ENCODE data around the gene MVD.

DNA sequence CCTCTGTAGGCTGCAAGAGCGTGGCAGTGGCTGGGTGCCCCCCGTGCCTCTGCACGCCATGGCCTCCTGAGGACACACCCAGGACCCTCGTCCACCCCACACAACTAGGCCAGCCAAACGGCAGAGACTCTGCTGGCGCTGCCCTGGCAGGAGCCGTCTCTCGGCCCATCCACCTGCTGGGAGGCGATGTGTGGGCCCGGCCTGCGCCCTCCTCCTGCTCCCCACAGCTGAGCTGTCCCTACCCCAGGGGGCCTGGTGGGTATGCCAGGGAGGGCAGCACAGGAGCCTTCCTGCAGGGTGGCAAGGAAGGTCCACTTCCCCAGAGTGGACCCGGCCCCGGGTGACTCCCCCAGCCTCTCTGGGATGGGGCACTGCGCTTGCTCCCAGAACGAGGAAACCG lies 36.3 kb upstream of the MVD start:
- no peak for TF ChIP-seq SIN3A (IDR thresholded peaks at IDR 0.05; ENCODE audit: borderline replicate concordance, insufficient read depth, low read length)
- TF ChIP-seq, protein P1, sequence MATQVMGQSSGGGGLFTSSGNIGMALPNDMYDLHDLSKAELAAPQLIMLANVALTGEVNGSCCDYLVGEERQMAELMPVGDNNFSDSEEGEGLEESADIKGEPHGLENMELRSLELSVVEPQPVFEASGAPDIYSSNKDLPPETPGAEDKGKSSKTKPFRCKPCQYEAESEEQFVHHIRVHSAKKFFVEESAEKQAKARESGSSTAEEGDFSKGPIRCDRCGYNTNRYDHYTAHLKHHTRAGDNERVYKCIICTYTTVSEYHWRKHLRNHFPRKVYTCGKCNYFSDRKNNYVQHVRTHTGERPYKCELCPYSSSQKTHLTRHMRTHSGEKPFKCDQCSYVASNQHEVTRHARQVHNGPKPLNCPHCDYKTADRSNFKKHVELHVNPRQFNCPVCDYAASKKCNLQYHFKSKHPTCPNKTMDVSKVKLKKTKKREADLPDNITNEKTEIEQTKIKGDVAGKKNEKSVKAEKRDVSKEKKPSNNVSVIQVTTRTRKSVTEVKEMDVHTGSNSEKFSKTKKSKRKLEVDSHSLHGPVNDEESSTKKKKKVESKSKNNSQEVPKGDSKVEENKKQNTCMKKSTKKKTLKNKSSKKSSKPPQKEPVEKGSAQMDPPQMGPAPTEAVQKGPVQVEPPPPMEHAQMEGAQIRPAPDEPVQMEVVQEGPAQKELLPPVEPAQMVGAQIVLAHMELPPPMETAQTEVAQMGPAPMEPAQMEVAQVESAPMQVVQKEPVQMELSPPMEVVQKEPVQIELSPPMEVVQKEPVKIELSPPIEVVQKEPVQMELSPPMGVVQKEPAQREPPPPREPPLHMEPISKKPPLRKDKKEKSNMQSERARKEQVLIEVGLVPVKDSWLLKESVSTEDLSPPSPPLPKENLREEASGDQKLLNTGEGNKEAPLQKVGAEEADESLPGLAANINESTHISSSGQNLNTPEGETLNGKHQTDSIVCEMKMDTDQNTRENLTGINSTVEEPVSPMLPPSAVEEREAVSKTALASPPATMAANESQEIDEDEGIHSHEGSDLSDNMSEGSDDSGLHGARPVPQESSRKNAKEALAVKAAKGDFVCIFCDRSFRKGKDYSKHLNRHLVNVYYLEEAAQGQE (IDR thresholded peaks at IDR 0.05; ENCODE audit: insufficient read depth in 1 of 2, low read depth in 2 of 2, low read length in 2 of 2), result no peak
- no peak for TF ChIP-seq POLR2AphosphoS5 (IDR thresholded peaks at IDR 0.05; ENCODE audit: low read depth, low read length)
- no peak for TF ChIP-seq TAF1 (IDR thresholded peaks at IDR 0.05; ENCODE audit: borderline replicate concordance, insufficient read depth, low read length)
